GM23338 (cell line): ENCODE measurements around the gene RBM22.

Experiments
- ZNF331 ChIP-seq: fragments of 250-450 bp; sonication (Bioruptor Pico); IDR thresholded peaks from 2 replicates; pipeline ENCODE4 v1.5.0; 2020; ENCODE audit warnings: low read depth, mild to moderate bottlenecking, moderate library complexity
- TF ChIP-seq, protein P1 (sequence below), 2 experiments: fragments of 200-600 bp in 1 of 2; sonication (generic) in 1 of 2; conservative IDR thresholded peaks; 2 replicates each; pipeline versions ENCODE4 v1.5.1 to v1.6.1; 2016 to 2017; ENCODE audit warnings: antibody characterized with exemption in 2 of 2, low read depth in 2 of 2, mild to moderate bottlenecking in 2 of 2, moderate library complexity in 1 of 2

GRCh38 chr5:150662731-150663516 lies 37.9 kb downstream of the RBM22 start:
- TF ChIP-seq, protein P1, sequence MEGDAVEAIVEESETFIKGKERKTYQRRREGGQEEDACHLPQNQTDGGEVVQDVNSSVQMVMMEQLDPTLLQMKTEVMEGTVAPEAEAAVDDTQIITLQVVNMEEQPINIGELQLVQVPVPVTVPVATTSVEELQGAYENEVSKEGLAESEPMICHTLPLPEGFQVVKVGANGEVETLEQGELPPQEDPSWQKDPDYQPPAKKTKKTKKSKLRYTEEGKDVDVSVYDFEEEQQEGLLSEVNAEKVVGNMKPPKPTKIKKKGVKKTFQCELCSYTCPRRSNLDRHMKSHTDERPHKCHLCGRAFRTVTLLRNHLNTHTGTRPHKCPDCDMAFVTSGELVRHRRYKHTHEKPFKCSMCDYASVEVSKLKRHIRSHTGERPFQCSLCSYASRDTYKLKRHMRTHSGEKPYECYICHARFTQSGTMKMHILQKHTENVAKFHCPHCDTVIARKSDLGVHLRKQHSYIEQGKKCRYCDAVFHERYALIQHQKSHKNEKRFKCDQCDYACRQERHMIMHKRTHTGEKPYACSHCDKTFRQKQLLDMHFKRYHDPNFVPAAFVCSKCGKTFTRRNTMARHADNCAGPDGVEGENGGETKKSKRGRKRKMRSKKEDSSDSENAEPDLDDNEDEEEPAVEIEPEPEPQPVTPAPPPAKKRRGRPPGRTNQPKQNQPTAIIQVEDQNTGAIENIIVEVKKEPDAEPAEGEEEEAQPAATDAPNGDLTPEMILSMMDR (conservative IDR thresholded peaks at IDR 0.05; ENCODE audit: low read depth in 2 of 2) = no peak
- TF ChIP-seq ZNF331 (CRISPR knock-in tag) = no peak
